Stromal cell of bone marrow (primary cell): ENCODE data around the gene SP6.

Experiments used
- DNase-seq: peaks from one replicate; pipeline ENCODE4 v3.0.0-alpha.2; 2012; ENCODE audit warnings: low read depth

Gene SP6

DNA sequence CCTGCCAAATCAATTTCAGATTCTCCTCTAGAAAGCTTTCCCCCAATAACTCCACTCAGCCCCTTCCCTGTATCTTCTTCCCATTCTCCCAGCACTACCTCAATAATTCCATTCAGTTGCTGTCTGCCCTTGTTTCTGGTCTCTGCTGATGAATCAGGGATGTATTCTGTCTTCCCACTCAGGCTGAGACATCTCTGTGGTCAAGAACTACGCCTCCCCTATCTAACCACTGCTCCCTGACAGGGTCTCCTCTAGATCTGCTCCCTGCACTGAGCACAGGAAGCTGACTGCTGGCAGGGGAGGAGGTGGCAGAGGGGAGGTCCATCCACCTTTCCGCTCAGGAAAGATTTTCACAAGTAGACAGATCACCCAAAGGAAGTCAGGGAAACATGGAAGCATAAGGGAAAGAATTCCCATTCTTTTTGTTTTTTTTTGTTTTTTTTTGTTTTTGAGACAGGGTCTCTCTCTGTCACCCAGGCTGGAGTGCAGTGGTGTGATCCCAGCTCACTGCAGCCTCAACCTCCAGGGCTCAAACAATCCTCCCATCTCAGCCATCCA is 28.1 kb upstream of the SP6 start:
- DNase-seq = no peak

DNA sequence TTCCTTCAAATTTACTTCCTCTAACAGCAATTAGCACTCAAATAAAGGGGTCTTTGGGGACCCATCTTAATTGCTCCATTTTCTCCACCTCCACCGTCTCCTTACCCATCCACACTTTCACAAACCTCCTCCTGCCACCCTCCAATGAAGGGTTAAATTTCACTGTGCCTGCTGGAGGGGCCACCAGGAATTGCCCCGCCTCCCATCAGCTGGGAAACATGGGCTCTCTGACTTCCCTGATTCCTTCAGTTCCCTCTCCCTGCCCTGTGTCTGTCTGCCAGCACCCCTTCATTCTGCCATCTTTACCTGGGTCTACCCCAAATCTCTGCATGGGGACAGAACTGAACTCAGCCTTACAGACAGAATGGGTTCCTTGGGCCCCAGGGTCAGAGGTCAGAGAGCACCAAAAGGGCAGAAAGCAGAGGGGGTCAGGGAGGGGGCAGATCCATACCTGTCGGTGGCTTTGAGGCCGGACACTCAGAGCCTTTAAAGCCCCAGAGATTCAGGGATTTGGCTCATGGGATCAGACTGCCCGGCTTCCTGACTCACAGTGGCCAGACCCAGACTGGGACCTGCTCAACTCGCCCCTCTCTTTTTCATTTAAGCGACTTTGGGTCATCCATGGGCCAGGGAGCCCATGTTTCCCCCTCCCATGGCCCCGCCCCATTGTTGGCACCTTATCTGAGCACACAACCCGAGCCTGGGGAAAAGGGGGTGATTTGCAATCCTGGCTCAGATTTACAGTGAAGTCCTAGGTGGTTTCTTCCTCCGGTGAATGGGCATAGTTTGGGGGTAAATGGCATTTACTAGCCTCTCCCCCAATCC is 27.5 kb upstream of the SP6 start:
- DNase-seq = no peak

DNA sequence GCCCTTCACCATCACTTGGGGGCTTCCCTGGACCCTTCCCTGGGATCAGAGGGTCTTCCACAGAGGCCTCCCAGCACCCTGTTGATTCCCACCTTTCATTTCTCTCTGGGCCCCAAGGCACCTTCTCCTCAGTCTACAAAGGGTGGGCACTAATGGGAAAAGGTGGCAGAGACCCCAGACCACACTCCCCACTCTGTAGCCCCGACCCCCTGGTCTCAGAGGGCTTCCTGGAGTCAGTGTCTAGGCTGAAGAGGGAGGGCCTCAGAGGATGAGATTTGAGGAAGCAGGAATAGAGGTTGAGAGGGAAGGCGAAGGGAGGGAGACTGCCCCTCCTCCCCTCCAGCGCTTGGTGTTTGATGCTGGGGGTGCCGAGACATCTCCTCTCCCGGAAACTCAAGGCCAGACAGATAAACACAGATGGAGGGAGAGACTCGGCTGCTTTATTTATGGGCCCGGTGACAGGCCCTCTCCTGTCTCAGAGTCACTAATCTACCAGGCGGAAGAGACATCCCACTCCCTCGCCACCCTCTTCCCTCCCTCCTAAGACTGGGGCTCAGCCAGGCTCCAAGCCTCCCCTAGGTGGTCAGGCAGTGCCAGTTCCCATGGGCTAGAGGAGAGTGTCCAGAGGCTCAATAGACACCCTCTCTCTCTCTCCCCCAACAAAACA is 26.5 kb upstream of the SP6 start:
- no peak for DNase-seq

DNA sequence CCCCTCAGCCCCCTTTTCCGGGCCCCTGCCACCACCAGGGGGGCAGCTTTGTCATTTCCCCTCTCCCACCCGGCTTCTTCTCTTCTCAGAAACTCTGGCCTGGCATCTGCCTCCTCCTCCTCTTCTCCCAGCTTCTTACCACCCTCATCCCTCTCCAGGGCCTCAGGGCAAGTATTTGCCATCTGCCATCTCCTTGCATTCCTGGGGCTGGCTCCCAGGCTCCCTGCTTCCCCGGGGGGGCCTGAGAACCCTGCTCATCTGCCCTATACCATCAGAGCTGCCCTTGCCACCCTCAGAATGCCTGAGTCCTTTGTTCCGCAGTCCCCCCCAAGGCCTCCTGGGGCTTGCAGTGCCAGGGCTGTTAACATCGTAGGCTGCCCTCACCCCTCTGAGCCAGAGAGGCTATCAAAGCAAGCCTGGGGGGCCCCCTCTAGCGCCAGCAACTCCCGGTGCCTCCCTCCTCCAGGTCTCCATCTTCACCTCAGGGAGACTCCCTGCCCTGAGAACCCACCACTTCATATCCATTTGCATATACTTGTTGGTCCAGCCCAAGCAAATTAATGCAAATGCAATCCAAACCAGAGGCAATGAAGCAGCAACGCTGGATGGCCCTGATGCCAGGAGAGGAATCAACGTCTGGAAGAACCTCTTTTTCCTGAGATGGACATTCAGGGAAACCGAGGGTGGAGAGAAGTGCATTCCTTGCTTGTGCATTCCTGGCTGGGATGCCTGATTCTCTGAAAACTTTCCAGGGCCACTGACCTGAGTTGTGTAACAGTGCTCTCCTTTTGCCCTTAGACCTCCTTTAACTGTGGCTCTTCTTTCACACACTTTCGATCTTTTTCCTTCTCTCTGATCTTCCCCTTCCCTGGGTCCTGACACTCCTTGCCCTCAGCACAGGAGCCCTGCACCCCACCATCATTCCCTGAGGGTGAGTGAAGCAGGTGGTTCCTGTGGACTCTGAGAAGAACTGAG is 24.3 kb upstream of the SP6 start:
- DNase-seq = no peak

DNA sequence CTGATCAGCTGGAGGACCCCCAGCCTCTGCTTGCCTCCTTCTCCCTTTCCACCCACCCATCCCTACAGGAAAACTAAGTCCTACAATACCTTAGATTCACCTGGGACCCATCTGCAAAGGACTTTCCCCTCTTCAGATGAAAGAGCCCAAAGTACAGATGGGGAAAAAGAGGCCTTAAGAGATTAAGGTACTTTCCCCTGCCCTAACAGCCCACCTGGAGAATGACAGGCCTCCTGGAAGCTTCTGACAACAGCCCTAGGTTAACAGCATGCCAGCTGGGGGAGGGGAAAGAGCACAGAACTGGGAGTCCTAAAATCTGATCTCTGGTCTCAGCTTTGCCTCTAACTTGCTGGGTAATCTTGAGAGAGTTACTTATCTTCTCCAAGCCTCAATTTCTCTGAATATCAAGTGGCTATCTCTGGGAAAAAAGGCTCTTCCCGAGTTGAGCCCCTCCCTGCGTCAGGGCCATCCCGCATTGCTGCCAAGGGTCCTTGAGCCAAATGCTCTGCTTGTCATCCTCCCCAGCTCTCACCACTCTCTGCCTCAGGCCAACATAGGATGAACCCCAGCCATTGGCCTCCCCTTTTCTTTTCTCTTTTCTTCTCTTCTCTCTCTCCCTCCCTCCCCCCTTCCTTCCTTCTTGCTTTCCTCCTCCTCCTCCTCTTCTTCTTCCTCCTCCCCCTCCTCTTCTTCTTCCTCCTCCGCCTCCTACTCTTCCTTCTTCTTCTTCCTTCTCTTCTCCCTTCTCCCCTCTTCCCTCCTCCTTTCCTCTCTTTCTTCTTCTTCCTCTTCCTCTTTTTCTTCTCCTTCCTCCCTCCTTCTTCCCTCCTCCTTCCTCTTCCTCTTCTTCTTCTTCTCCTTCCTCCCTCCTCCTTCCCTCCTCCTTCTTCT is 22.5 kb upstream of the SP6 start:
- no peak for DNase-seq

DNA sequence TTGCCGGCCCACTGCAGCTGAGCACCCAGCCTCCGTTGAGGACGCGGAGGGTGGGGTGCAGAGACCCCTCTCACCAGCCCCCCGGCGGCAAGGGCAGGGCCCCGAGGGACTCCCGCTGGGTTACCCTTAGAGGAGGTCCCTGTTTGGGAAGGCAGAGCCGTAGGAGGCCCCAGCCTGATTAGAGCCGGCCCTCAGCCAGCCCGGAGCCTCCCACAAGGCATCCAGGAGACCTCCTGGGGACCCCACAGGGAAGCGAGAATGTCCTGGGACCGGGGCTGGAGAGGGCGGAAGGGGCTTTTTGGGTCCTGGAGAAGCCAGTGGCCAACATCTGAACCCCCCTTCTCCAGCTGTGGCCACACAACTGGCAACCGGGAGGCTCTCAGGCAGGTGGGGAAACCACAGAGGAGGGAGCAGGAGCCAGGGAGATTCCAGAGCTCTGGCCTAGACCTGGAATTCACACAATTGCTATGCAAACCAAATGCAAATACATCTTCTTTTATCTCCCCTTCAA is 21.7 kb upstream of the SP6 start:
- DNase-seq = no peak

DNA sequence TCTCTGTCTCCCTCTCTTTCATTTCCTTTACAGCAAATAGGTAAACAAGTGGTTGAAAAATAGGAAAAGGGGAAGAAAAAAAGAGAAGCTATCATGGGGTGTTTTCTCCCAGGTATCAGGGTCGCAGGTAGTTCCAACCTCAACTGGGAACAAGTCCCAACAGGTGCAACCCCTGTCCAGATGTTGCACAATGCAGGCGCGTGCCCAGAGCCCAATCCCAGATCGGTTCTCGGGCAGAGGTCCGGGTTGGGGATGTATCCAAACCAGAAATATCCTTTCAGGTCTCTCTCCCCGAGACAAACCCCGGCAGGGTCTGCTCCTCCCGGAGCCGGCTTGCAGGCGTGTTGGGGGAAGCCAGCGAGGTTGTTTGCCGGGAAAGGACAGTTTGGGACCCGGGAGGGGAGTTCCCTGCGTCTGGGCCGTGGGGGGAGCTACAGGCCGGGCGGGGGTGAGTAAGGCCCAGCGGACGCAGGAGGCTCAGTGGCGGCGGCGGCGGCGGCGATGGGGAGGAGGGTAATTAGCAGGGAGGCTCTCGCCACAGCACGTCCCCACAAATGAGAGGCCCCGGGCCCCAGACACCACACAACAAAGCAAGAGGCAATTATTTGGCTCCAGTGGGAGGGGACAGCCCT is 21.2 kb upstream of the SP6 start:
- DNase-seq = no peak

DNA sequence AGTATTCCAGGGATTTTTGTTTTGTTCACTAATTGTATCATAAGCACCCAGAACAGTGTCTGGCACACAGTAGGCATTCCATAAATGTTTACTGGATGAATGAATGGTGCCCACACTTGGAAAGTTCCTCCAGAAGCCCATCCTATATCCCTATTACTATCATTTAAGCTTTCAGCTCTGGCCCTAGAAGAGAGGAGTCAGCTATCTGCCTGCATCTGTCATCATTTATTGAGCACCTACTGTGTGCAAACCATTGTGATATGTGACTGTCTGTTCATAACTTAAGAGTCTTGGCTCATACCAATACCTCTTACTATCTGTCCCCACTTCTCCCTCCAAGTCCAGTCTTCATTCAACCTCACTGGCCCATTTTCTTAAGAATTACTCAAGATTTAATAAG is 20.1 kb upstream of the SP6 start:
- no peak for DNase-seq

DNA sequence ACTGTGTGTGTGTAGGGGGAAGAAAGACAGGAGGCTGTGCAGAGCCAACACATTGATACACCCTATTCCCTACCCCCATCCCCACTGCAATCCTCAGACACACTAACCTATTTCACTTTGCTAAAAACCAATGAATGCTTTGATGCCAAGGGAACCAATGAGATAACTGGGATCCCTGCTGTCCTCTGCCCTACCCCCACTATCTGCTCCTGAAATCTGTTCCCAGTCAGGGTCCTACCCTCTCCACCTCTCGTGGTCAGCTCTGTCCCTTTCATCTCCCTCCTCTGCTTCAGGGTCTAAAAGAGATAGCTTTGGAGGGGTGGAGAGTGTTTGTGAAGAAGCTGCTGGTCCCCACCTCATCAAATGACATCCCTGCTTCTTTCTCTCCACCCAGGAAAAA is 19.1 kb upstream of the SP6 start:
- DNase-seq = no peak

DNA sequence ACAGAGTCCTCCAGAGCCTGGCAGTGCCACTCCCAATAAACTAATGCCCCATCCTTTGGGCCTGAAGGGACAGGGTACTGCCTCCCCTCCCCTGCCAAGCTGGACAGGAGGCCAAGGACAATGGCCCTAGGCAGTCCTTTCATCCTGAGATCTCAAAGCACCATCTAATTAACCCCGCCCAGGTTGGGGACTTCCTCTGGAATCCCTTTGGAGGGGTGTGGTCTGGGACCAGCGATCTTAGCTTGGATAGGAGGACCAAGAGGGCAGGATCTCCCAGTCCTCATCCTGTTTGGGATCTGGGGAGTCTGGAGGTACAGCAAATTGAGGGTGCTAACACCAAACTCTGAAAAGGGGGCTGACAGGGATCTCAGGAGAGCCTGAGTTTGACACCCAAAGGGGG is 18.2 kb upstream of the SP6 start:
- DNase-seq = no peak

DNA sequence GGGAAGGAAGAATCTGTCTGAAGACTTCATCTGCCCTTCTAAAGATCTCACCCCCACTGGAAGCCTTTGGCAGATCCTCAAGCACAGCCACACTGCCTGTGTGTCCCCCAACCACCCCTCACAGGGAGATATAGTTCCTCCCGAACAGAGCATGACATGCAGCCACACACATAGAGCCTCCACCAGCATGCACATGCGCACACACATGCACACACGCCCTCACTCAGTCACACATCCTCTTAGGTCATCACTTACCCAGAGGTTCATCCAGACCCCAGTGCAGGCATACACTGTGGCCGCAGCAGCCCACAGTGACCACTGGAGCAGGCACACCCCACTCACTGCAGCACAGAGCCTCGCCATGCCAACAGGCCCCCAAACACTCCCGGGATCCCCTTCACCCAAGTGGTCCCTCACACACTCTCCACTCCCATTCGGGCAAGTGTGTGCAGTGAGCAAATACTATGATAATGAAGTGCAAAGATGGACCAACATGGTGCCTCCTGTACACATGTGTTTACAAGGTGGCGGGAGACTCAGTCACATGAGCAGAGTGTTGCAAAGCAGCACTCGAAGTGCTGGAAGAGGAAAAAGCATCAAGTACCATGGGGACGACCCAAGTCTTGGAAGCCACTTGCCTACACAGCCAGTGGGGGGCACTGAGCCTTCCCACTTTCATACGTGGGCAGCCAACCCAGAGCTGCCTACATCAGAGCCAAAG is 17.0 kb upstream of the SP6 start:
- no peak for DNase-seq

DNA sequence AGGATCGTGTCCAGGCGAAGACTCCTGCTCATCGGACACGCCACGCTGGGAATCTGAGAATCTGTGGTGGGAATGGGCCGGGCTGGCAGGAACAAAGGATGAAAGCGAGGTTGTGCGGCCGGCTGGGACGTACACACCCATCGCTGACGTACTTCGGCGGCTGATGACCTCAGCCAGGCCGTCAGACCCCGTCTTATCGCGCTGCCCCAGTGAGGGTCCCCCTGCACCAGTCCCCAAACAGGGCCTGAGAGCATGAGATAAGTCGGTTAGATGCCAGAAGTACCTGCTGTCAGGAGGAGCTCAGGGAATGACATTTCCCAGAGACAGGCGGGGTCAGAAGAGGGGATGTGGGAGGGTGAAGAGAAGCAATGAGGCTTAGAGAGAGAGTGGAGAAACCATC is 16.0 kb upstream of the SP6 start:
- DNase-seq = no peak

DNA sequence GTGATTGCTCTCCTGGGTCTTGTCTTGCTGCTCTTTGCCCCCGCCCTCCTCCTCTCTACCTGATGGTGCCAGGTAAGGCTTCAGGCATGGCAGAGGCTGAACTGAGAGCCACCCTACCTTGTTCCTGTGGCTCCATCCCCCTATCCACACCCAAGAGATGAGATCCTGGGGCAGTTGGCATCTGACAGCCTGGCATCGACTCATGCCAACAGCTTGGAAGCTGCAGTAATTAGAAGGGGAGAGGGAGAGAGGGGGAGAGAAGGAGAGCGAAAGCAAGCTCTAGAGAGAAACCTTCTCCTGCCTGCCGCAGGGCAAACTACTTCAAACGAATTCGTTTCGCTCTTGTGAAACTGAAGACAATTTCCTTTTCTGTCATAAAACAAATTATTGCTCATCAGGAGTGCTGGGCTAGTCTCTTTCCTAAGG is 13.8 kb upstream of the SP6 start:
- DNase-seq = no peak

DNA sequence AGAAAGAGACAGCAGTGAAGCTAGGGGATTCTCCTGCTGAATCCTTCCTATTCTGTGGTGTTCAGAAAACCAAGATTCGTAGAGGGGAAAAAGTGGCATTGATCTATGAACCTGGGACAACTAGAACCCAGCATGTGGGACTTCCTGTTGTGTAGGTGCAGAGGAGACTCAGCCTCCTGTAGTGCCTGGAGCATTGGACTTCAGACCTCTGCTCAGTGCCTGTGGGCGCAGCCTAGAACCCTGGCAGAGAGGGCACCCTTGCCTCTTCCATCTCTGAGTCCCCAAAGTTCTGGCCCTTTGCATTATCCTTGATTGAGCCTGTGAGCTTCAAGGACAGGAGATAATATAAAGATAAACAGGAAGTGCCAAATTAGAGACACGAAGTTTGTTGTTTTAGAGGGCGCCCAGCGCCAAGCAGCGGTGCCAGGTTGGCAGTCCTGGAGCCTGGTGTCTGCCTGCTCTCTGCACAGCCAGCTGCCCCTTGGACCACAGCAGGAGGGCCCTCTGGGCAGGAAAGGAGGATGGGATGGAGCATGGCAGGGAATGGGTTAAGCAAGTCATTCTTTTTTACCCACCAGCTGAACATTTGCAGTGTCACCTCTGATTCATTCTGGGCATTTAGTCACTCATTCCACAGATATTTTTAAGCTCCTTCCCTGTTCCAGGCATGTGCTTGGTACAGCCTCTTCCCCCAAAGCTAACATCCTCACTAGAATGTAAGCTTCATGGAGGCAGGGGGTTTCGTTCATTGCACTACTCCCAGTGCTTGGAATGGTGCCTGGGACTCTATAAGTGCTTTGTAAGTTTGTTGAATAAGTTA is 11.9 kb upstream of the SP6 start:
- peak; percentile 64 for DNase-seq

DNA sequence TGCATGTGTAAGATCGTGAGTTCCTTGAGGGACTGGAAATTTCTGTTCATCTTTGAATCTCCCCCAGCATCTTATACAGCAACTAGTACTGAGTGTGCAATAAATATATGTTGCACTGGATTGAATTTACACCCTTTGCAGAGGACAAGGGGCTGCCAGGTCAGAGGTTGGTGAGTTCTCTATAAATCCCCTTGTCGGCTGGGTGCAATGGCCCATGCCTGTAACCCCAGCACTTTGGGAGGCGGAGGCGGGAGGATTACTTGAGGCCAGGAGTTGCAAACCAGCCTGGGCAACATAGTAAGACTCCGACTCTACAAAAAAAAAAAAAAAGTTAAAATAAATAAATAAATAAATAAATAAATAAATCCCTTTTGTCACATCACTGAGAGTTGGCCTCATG is 9.4 kb upstream of the SP6 start:
- no peak for DNase-seq

DNA sequence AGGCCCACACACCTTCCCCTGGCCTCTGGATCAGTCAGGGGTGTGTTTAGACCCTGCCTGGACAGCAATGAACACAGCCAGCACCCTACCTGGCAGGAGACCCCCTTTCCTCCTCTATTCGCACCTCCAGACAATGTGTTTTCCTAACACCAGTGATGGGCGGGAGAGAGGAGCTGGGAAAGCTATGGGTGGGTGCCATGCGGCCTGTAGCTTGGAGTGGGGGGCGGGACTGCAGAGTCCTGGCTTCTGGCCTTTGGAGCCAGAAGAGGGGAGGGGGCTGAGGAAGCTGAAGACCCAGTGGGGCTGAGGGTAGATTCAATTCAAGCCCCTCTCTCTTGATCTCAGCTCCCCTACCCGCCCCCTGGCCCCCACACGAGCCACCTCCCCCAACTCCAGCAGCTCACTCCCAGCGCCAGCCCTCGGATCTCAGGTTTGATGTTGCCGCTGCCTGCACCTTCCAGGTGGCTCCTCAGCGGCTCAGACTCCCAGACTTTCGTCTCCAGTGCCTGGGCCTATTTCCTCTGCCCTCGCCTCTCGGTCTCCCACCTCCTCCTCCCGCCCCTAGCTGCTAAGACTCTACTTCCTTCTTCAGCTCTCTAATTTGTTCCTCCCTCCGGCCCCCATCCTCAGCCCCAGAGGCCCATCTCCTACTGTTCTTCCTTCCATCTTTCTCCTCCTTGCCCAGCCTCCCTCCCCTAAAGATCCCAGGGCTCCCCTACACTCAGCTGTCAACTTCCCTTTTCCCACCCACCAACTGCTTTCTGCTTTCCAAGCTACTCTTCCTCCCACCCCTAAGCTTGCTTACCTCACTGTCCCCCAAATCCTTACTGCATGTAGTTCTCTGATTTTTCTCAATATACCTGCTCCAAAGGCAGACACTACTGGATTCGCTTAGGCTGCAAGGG is 6.8 kb upstream of the SP6 start:
- no peak for DNase-seq

DNA sequence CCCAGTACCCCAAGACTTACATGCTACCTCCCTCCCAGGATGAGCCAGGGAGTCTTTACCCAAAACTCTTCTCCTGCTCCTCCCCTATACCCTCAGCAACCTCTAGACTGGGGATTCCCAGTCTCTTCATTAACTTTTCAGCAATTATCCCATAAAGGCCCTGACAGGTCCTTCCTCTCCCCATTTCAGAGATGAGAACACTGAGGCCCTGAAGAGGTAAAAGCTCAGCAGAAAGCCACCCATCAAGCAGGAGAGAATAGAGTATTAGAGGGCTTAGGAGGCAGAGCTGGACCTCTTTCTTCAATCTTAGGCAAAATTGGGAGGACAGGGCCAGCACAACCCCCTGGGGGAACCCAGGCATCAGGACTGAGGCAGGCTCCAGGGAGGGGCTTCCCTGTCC is 5.9 kb upstream of the SP6 start:
- DNase-seq = no peak

DNA sequence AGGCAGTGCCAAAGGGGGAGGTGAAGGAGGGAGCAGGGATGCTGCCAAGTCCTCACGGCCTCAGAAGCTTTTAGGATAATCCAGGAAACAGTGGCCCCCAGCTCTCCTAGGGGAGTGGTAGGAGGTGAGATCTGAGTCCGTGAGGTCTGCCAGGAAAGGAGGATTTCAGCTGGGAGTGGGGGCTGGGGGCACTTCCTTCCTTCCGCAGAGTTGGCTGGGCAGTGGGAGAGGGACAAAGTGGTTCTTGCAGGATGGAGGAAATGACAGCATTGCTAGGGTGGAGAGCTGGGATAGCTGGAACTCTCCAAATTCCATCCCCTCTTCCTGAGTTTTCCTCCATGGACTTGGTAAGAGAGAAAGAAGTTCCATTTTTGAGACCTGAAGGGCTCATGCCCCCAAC is 4.8 kb upstream of the SP6 start:
- no peak for DNase-seq
